Endothelial cell of umbilical vein (primary cell): ENCODE data around the gene THAP3. TPM values are rescaled to one million over a fixed set of nuclear protein-coding genes. Genes with fewer than 3 reads are reported as not detected.
A peak's percentile ranks its signal among the peaks of the same experiment; 100 is the strongest.

ENCODE experiments used
- BruUV-seq: library from RNA; stranded (reverse); fragments of 400-500 nt; replicated peaks from 2 replicates; lab custom pipeline; 2021; lab: Mats Ljungman, UMichigan
- CTCF ChIA-PET: fragments of 300-600, 350-600 bp; sonication (Branson Sonifier 250); formaldehyde crosslinking; loops from one replicate; lab custom pipeline; 2021; ENCODE audit warnings: antibody characterized with exemption, inconsistent platforms; lab: Charles Lee
- POLR2A ChIA-PET: fragments of 300-600, 350-600 bp; sonication (Branson Sonifier 250); formaldehyde crosslinking; loops from one replicate; lab custom pipeline; 2021; ENCODE audit warnings: antibody characterized with exemption, inconsistent platforms; lab: Charles Lee
- DNase-seq: peaks from one replicate; pipeline ENCODE4 v3.0.0-alpha.2; 2011; ENCODE audit warnings: low read depth, low spot score
- FAIRE-seq: peaks from 2 replicates; lab custom pipeline; 2011; peaks lifted over from hg19 to GRCh38; lab: Jason Lieb, UNC
- H2AFZ ChIP-seq: 2 replicates; pipeline ENCODE4 v1.6.0; 2012; ENCODE audit warnings: low read depth, low read length, control low read depth, inconsistent platforms
- H3K27ac ChIP-seq: 2 replicates; pipeline ENCODE4 v1.5.1; 2011; ENCODE audit warnings: low read depth, mild to moderate bottlenecking, control low read depth, low read length, moderate library complexity; ENCODE audit not compliant: insufficient read depth
- H3K27me3 ChIP-seq, 2 experiments: 2 replicates each; pipeline versions ENCODE4 v1.6.0 to v1.6.1; 2011; ENCODE audit warnings: low read length in 2 of 2, mixed read lengths in 1 of 2; ENCODE audit not compliant: control insufficient read depth in 2 of 2, insufficient read depth in 2 of 2
- H3K36me3 ChIP-seq, 2 experiments: 2 replicates in 1 of 2; 3 replicates in 1 of 2; pipeline ENCODE4 v1.5.1; 2011; ENCODE audit warnings: low read length in 2 of 2, mild to moderate bottlenecking in 1 of 2, moderate library complexity in 1 of 2; ENCODE audit not compliant: control insufficient read depth in 2 of 2, insufficient read depth in 2 of 2; ENCODE audit errors: extremely low read depth in 1 of 2
- H3K4me1 ChIP-seq: 3 replicates; pipeline ENCODE4 v1.5.1; 2011; ENCODE audit warnings: mild to moderate bottlenecking, low read length; ENCODE audit not compliant: control insufficient read depth, insufficient read depth; ENCODE audit errors: extremely low read depth
- H3K4me2 ChIP-seq: 2 replicates; pipeline ENCODE4 v1.6.1; 2011; ENCODE audit warnings: low read length, control low read depth, mixed read lengths; ENCODE audit not compliant: insufficient read depth
- H3K4me3 ChIP-seq, 3 experiments: fragments of 200-600 bp in 1 of 3; sonication (generic), shearing (Covaris generic) in 1 of 3; replicated peaks in 1 of 3; 2 replicates each; pipeline ENCODE4 v1.5.1; 2011 to 2016; ENCODE audit warnings: control low read depth in 3 of 3, low read length in 3 of 3, mild to moderate bottlenecking in 2 of 3, inconsistent platforms in 1 of 3, low read depth in 1 of 3, moderate library complexity in 1 of 3; ENCODE audit not compliant: insufficient read depth in 1 of 3
- H3K79me2 ChIP-seq: 2 replicates; pipeline ENCODE4 v1.6.0; 2012; ENCODE audit warnings: low read length, inconsistent platforms; ENCODE audit not compliant: control insufficient read depth, insufficient read depth
- H3K9ac ChIP-seq: replicated peaks from 2 replicates; pipeline ENCODE3; 2011; ENCODE audit warnings: low read length, control low read depth; ENCODE audit not compliant: insufficient read depth; ENCODE audit errors: extremely low read depth
- H3K9me1 ChIP-seq: replicated peaks from 3 replicates; pipeline ENCODE4 v1.6.0; 2011; ENCODE audit warnings: mild to moderate bottlenecking, low read length; ENCODE audit not compliant: control insufficient read depth, insufficient read depth; ENCODE audit errors: extremely low read depth
- H3K9me3 ChIP-seq: replicated peaks from 2 replicates; pipeline ENCODE4 v1.5.1; 2012; ENCODE audit warnings: low read length, inconsistent platforms; ENCODE audit not compliant: control insufficient read depth, insufficient read depth
- H4K20me1 ChIP-seq: replicated peaks from 2 replicates; pipeline ENCODE3; 2011; ENCODE audit warnings: mild to moderate bottlenecking, low read length; ENCODE audit not compliant: control insufficient read depth, insufficient read depth; ENCODE audit errors: extremely low read depth
- CTCF ChIP-seq, 2 donors: IDR thresholded peaks; 1 replicate in 1 of 2; 2 replicates in 1 of 2; pipeline ENCODE4 v1.5.1; 2011; ENCODE audit warnings: low read length in 2 of 2, mild to moderate bottlenecking in 2 of 2, moderate library complexity in 2 of 2, control low read depth in 1 of 2, inconsistent platforms in 1 of 2, low read depth in 1 of 2; ENCODE audit not compliant: insufficient read depth in 1 of 2; ENCODE audit errors: extremely low read depth in 1 of 2
- EZH2 ChIP-seq: IDR thresholded peaks from 2 replicates; pipeline ENCODE4 v1.6.1; 2012; ENCODE audit warnings: borderline replicate concordance, low read depth, mild to moderate bottlenecking, moderate library complexity, low read length, inconsistent platforms; ENCODE audit not compliant: severe bottlenecking
- FOS ChIP-seq: IDR thresholded peaks from 2 replicates; pipeline ENCODE4 v1.6.1; 2011; ENCODE audit warnings: mild to moderate bottlenecking, low read length, moderate library complexity, borderline replicate concordance; ENCODE audit not compliant: insufficient read depth
- GATA2 ChIP-seq: IDR thresholded peaks from 2 replicates; pipeline ENCODE4 v1.7.0; 2011; ENCODE audit warnings: low read depth, mild to moderate bottlenecking, moderate library complexity, mixed read lengths, low read length; ENCODE audit not compliant: insufficient read length, insufficient read depth
- JUN ChIP-seq: IDR thresholded peaks from 2 replicates; pipeline ENCODE4 v1.6.1; 2011; ENCODE audit warnings: borderline replicate concordance, low read depth; ENCODE audit not compliant: insufficient read length, insufficient read depth
- MAX ChIP-seq: IDR thresholded peaks from 2 replicates; pipeline ENCODE4 v1.6.1; 2011; ENCODE audit not compliant: insufficient read depth, insufficient read length
- MYC ChIP-seq: IDR thresholded peaks from one replicate; pipeline ENCODE4 v1.6.1; 2011; ENCODE audit warnings: mild to moderate bottlenecking, low read depth, low read length
- POLR2A ChIP-seq: IDR thresholded peaks from 2 replicates; pipeline ENCODE4 v1.6.1; 2012; ENCODE audit warnings: low read depth, mild to moderate bottlenecking, control low read depth, low read length
- POLR2AphosphoS5 ChIP-seq: IDR thresholded peaks from 2 replicates; pipeline ENCODE4 v1.6.1; 2012; ENCODE audit warnings: low read depth, mild to moderate bottlenecking, control low read depth, low read length, moderate library complexity; ENCODE audit not compliant: insufficient read depth
- dilution Hi-C: fragments of 300-500 bp; cut with MboI; formaldehyde crosslinking; loops from one replicate; pipeline ENCODE4 v1.15.0; 2019; ENCODE audit warnings: low sequenced_read_pairs; ENCODE audit not compliant: extremely low pct_ligation_motif_present
- intact Hi-C: fragments of 100-400 bp; cut with micrococcal nuclease; formaldehyde crosslinking; loops from one replicate; pipeline ENCODE4 v1.10.0; 2022
- polyA plus RNA-seq, 4 experiments: library from polyadenylated mRNA; depleted of rRNA in 3 of 4; stranded (reverse) in 3 of 4; unstranded in 1 of 4; fragments of >200 nt; gene quantifications; 2 replicates each; pipeline versions ENCODE4 v1.2.1 to v1.2.3, GENCODE V29; 2011 to 2012; ENCODE audit warnings: missing spikeins in 1 of 4
- total RNA-seq: library from RNA; stranded (reverse); gene quantifications from 2 replicates; pipeline ENCODE4 v1.2.3, GENCODE V29; 2021

THAP3 gene
- total and polyA plus RNA-seq, 2 donors (not counting 3 experiments of a cell fraction or from before 2014, with no cell fraction given), result 11.3 to 16.7 TPM

- ChIA-PET CTCF (interaction anchor here (0.9 to 1.8 kb wide), 6 partner anchors 20 to 95 kb away, joined by 3 to 15 read pairs (median 7); partner anchors contain the start of genes NOL9 and TAS1R1), POLR2A (interaction anchor here (0.7 to 1.8 kb wide), 4 partner anchors 19 to 115 kb away, joined by 3 to 6 read pairs (median 6); partner anchors contain the start of gene KLHL21)
- Histone ChIP-seq H3K9ac (peak overlapping the region; percentile 39), H3K9me3 (no peaks in the 10 kb centered on the region), H4K20me1 (no peaks in the 10 kb centered on the region), H3K79me2 (peaks cover 11% of the 10 kb centered on the region), H3K27me3 (no peaks in the 10 kb centered on the region), H3K9me1 (no peaks in the 10 kb centered on the region), H3K4me2 (peak overlapping the region; percentile 75), H3K27ac (peak overlapping the region; percentile 41), H3K4me3 (peak overlapping the region; percentile 57 to 98 (median 65)), H3K36me3 (no peaks in the 10 kb centered on the region), H3K4me1 (peaks cover 14% of the 10 kb centered on the region), H2AFZ (peak overlapping the region; percentile 65)
- no peak for TF ChIP-seq EZH2
- no peak for TF ChIP-seq MYC
- peak in 1 of 2 donors; percentile 22 for TF ChIP-seq CTCF (IDR thresholded peaks at IDR 0.05; ENCODE audit: extremely low read depth in 1 of 2, insufficient read depth in 1 of 2, low read depth in 1 of 2, low read length in 2 of 2)
- TF ChIP-seq FOS, result no peak
- TF ChIP-seq JUN, result no peak
- no peak for TF ChIP-seq POLR2A
- TF ChIP-seq GATA2, result no peak
- no peak for TF ChIP-seq POLR2AphosphoS5
- no peak for TF ChIP-seq MAX
- intact Hi-C loops, result loop anchor here (1.0 kb wide), 2 partner anchors 20 to 32 kb away; partner anchors contain the start of gene PHF13
- dilution Hi-C loops, result no loop called here
- DNase-seq (peak; percentile 30), FAIRE-seq (no peak)
- BruUV-seq, result no TSS peak
Observed at GRCh38 chr1:6580593-6581409, 43.9 kb upstream of the THAP3 start.
